SK-N-SH (cell line): ENCODE measurements around the gene TSSK2. TPM values are rescaled to one million over a fixed set of nuclear protein-coding genes. Genes with fewer than 3 reads are reported as not detected.

Source experiments
- CTCF ChIA-PET: fragments of 300-600, 350-600 bp; formaldehyde crosslinking; extraction: SDS; loops from one replicate; lab custom pipeline; 2021; lab: Yijun Ruan, JAX
- POLR2A ChIA-PET: fragments of 350-600 bp; sonication (Branson Sonifier 250); formaldehyde crosslinking; extraction: SDS; loops from one replicate; lab custom pipeline; 2020; ENCODE audit warnings: antibody characterized with exemption, inconsistent platforms; lab: Yijun Ruan, JAX
- DNase-seq: peaks from one replicate; pipeline ENCODE4 v3.0.0; 2012
- H2AFZ ChIP-seq: fragments of 200-600 bp; sonication (generic); 2 replicates; pipeline ENCODE4 v1.8.1; 2016; ENCODE audit warnings: antibody characterized with exemption, mild to moderate bottlenecking, low read depth
- H3F3A ChIP-seq: fragments of 200-600 bp; sonication (generic); replicated peaks from 2 replicates; pipeline ENCODE3; 2016; ENCODE audit warnings: antibody characterized with exemption, mild to moderate bottlenecking; ENCODE audit not compliant: insufficient read depth
- H3K27ac ChIP-seq, 2 experiments: fragments of 200-500 bp in 1 of 2; fragments of 200-600 bp in 1 of 2; sonication (Bioruptor generic) in 1 of 2; sonication (generic), shearing (Covaris generic) in 1 of 2; 2 replicates each; pipeline versions ENCODE4 v1.5.1 to v1.6.1; 2014 to 2016; ENCODE audit warnings: low read depth in 2 of 2, inconsistent platforms in 1 of 2, low read length in 1 of 2, mild to moderate bottlenecking in 1 of 2, mixed read lengths in 1 of 2
- H3K27me3 ChIP-seq: fragments of 200-600 bp; sonication (generic), shearing (Covaris generic); 2 replicates; pipeline ENCODE4 v1.6.1; 2016; ENCODE audit warnings: mixed run types; ENCODE audit not compliant: insufficient read depth
- H3K36me3 ChIP-seq, 2 experiments: fragments of 200-500 bp in 1 of 2; fragments of 200-600 bp in 1 of 2; sonication (Bioruptor generic) in 1 of 2; sonication (generic) in 1 of 2; replicated peaks in 1 of 2; 2 replicates each; pipeline versions ENCODE3 to v1.5.1; 2014 to 2016; ENCODE audit warnings: low read length in 1 of 2, mild to moderate bottlenecking in 1 of 2; ENCODE audit not compliant: insufficient read depth in 2 of 2, control insufficient read depth in 1 of 2
- H3K4me1 ChIP-seq, 2 experiments: fragments of 200-500 bp in 1 of 2; fragments of 200-600 bp in 1 of 2; sonication (Bioruptor generic) in 1 of 2; sonication (generic), shearing (Covaris generic) in 1 of 2; 2 replicates each; pipeline versions ENCODE4 v1.5.1 to v1.6.1; 2014 to 2016; ENCODE audit warnings: low read depth in 1 of 2, low read length in 1 of 2, mixed run types in 1 of 2; ENCODE audit not compliant: insufficient read depth in 2 of 2, control insufficient read depth in 1 of 2
- H3K4me2 ChIP-seq: fragments of 200-600 bp; sonication (generic), shearing (Covaris generic); 2 replicates; pipeline ENCODE4 v1.6.1; 2017; ENCODE audit warnings: mixed run types
- H3K4me3 ChIP-seq, 2 experiments: fragments of 200-500 bp in 1 of 2; fragments of 200-600 bp in 1 of 2; sonication (Bioruptor generic) in 1 of 2; sonication (generic), shearing (Covaris generic) in 1 of 2; 2 replicates each; pipeline versions ENCODE4 v1.5.1 to v1.8.1; 2014 to 2016; ENCODE audit warnings: low read depth in 2 of 2, inconsistent platforms in 1 of 2, low read length in 1 of 2, mild to moderate bottlenecking in 1 of 2, mixed read lengths in 1 of 2, moderate library complexity in 1 of 2
- H3K79me2 ChIP-seq: fragments of 200-600 bp; sonication (generic); 2 replicates; pipeline ENCODE4 v1.8.1; 2017; ENCODE audit warnings: mild to moderate bottlenecking; ENCODE audit not compliant: insufficient read depth
- H3K9ac ChIP-seq: fragments of 200-600 bp; sonication (generic); 2 replicates; pipeline ENCODE4 v1.6.1; 2017; ENCODE audit warnings: mixed run types
- H3K9me2 ChIP-seq: fragments of 200-600 bp; sonication (generic); 2 replicates; pipeline ENCODE4 v1.6.1; 2017; ENCODE audit warnings: mixed run types
- H3K9me3 ChIP-seq: fragments of 200-600 bp; sonication (generic); 2 replicates; pipeline ENCODE4 v1.6.1; 2017; ENCODE audit warnings: mixed run types, mild to moderate bottlenecking, moderate library complexity
- H4K20me1 ChIP-seq: fragments of 200-600 bp; sonication (generic); 2 replicates; pipeline ENCODE4 v1.6.1; 2017; ENCODE audit warnings: mild to moderate bottlenecking, mixed run types; ENCODE audit not compliant: insufficient read depth
- EP300 ChIP-seq, 2 experiments: IDR thresholded peaks; 2 replicates each; pipeline versions ENCODE4 v1.4.0 to v1.6.1; 2012; ENCODE audit warnings: borderline replicate concordance in 1 of 2, low read depth in 1 of 2, low read length in 1 of 2
- FOSL2 ChIP-seq: IDR thresholded peaks from 2 replicates; pipeline ENCODE4 v1.4.0; 2012; ENCODE audit warnings: low read depth, mild to moderate bottlenecking, moderate library complexity, borderline replicate concordance
- FOXJ3 ChIP-seq: sonication (generic); formaldehyde crosslinking; IDR thresholded peaks from 2 replicates; pipeline ENCODE4 v1.5.1; 2020; ENCODE audit warnings: mild to moderate bottlenecking, missing genetic modification reagents
- FOXM1 ChIP-seq: IDR thresholded peaks from 2 replicates; pipeline ENCODE4 v1.4.0; 2012; ENCODE audit warnings: low read depth, mild to moderate bottlenecking
- JUND ChIP-seq: IDR thresholded peaks from 2 replicates; pipeline ENCODE4 v1.4.0; 2012
- NRF1 ChIP-seq: IDR thresholded peaks from 2 replicates; pipeline ENCODE4 v1.6.1; 2012; ENCODE audit warnings: low read depth, mild to moderate bottlenecking, low read length
- RAD21 ChIP-seq: IDR thresholded peaks from 2 replicates; pipeline ENCODE4 v1.6.1; 2012; ENCODE audit warnings: mild to moderate bottlenecking, low read length
- RFX5 ChIP-seq: IDR thresholded peaks from 2 replicates; pipeline ENCODE4 v1.6.1; 2012; ENCODE audit warnings: mild to moderate bottlenecking, improper control_type of control experiment, low read length
- RXRA ChIP-seq: IDR thresholded peaks from 2 replicates; pipeline ENCODE4 v1.4.0; 2012; ENCODE audit warnings: low read depth, mild to moderate bottlenecking, borderline replicate concordance
- SIN3A ChIP-seq: IDR thresholded peaks from 2 replicates; pipeline ENCODE4 v1.6.1; 2012; ENCODE audit warnings: low read depth, mild to moderate bottlenecking, low read length, moderate library complexity, borderline replicate concordance
- TEAD4 ChIP-seq: IDR thresholded peaks from 2 replicates; pipeline ENCODE4 v1.4.0; 2012; ENCODE audit warnings: mild to moderate bottlenecking, borderline replicate concordance; ENCODE audit not compliant: insufficient read depth
- USF1 ChIP-seq: IDR thresholded peaks from 2 replicates; pipeline ENCODE4 v1.4.0; 2012; ENCODE audit warnings: low read depth, borderline replicate concordance
- WGBS: methylation state at CpG from one replicate; pipeline ENCODE4 v1.1.6; 2017; ENCODE audit warnings: low lambda C conversion rate; 5-methylcytosine and 5-hydroxymethylcytosine counted together
- polyA plus RNA-seq, 3 experiments: library from polyadenylated mRNA; depleted of rRNA; stranded (reverse); fragments of >200 nt; gene quantifications; 2 replicates each; pipeline ENCODE4 v1.2.3, GENCODE V29; 2012
- TF ChIP-seq, protein P1 (sequence below): IDR thresholded peaks from 2 replicates; pipeline ENCODE4 v1.6.1; 2012; ENCODE audit warnings: mild to moderate bottlenecking, low read depth, low read length, moderate library complexity
- TF ChIP-seq, protein P2 (sequence below): fragments of 150-350 bp; IDR thresholded peaks from 2 replicates; pipeline ENCODE4 v1.6.1; 2016; ENCODE audit warnings: mild to moderate bottlenecking, low read depth, low read length
- TF ChIP-seq, protein P3 (sequence below): fragments of 200-600 bp; sonication (generic); IDR thresholded peaks from 2 replicates; pipeline ENCODE4 v1.6.1; 2017; ENCODE audit warnings: antibody characterized with exemption, mild to moderate bottlenecking, moderate library complexity
- TF ChIP-seq, protein P4 (sequence below): IDR thresholded peaks from 2 replicates; pipeline ENCODE4 v1.4.0; 2012; ENCODE audit warnings: low read depth

The TSSK2 gene
- polyA plus RNA-seq, 1 of the 3 experiments (the other 2 are of a cell fraction), result not detected

DNA sequence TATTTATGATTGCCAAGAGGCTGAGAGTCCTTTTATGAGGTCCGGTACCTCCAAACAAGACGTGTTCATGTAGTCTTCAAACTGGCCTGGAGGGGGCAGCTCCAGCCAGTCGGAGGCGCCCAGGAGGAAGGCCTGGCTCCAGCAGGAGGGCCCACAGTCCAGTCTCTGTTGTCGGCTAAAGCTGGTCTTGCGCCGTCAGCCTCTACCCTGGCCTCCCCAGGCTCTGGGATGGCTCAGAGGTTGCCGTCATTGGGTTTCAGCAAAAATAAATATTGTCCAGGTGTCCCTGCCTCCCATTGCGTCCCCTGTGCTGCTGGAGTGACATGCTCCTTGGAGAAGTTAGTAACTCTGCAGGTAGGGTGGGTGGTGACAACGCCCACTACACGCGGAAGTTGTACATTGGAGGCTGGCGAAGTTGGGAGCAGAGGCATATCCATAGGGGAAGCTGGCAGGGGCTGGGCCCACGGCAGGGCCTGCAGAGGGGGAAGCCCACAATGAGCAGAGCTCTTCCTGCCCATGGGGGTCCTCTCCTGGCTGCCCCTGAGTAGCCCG lies 48.5 kb downstream of the TSSK2 start (continued):
- TF ChIP-seq, protein P1, sequence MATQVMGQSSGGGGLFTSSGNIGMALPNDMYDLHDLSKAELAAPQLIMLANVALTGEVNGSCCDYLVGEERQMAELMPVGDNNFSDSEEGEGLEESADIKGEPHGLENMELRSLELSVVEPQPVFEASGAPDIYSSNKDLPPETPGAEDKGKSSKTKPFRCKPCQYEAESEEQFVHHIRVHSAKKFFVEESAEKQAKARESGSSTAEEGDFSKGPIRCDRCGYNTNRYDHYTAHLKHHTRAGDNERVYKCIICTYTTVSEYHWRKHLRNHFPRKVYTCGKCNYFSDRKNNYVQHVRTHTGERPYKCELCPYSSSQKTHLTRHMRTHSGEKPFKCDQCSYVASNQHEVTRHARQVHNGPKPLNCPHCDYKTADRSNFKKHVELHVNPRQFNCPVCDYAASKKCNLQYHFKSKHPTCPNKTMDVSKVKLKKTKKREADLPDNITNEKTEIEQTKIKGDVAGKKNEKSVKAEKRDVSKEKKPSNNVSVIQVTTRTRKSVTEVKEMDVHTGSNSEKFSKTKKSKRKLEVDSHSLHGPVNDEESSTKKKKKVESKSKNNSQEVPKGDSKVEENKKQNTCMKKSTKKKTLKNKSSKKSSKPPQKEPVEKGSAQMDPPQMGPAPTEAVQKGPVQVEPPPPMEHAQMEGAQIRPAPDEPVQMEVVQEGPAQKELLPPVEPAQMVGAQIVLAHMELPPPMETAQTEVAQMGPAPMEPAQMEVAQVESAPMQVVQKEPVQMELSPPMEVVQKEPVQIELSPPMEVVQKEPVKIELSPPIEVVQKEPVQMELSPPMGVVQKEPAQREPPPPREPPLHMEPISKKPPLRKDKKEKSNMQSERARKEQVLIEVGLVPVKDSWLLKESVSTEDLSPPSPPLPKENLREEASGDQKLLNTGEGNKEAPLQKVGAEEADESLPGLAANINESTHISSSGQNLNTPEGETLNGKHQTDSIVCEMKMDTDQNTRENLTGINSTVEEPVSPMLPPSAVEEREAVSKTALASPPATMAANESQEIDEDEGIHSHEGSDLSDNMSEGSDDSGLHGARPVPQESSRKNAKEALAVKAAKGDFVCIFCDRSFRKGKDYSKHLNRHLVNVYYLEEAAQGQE, result no peak
- TF ChIP-seq FOXJ3 (CRISPR knock-in tag) (no peak), JUND (no peak), EP300 (IDR thresholded peaks at IDR 0.05; ENCODE audit: borderline replicate concordance in 1 of 2, low read depth in 1 of 2, low read length in 1 of 2) (no peak), NRF1 (no peak)
- TF ChIP-seq, protein P2, sequence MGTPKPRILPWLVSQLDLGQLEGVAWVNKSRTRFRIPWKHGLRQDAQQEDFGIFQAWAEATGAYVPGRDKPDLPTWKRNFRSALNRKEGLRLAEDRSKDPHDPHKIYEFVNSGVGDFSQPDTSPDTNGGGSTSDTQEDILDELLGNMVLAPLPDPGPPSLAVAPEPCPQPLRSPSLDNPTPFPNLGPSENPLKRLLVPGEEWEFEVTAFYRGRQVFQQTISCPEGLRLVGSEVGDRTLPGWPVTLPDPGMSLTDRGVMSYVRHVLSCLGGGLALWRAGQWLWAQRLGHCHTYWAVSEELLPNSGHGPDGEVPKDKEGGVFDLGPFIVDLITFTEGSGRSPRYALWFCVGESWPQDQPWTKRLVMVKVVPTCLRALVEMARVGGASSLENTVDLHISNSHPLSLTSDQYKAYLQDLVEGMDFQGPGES, result no peak
- TF ChIP-seq, protein P3, sequence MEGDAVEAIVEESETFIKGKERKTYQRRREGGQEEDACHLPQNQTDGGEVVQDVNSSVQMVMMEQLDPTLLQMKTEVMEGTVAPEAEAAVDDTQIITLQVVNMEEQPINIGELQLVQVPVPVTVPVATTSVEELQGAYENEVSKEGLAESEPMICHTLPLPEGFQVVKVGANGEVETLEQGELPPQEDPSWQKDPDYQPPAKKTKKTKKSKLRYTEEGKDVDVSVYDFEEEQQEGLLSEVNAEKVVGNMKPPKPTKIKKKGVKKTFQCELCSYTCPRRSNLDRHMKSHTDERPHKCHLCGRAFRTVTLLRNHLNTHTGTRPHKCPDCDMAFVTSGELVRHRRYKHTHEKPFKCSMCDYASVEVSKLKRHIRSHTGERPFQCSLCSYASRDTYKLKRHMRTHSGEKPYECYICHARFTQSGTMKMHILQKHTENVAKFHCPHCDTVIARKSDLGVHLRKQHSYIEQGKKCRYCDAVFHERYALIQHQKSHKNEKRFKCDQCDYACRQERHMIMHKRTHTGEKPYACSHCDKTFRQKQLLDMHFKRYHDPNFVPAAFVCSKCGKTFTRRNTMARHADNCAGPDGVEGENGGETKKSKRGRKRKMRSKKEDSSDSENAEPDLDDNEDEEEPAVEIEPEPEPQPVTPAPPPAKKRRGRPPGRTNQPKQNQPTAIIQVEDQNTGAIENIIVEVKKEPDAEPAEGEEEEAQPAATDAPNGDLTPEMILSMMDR, result peak; percentile 72
- TF ChIP-seq, protein P4, sequence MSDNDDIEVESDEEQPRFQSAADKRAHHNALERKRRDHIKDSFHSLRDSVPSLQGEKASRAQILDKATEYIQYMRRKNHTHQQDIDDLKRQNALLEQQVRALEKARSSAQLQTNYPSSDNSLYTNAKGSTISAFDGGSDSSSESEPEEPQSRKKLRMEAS, result no peak

GRCh38 chr22:19180234-19180633 lies 49.1 kb downstream of the TSSK2 start:
- H3F3A ChIP-seq, result peaks cover 4% of the 10 kb centered on the region
- no peak overlapping the region for H3K4me2 ChIP-seq
- no peak overlapping the region for H3K9ac ChIP-seq
- no peak overlapping the region for H3K27ac ChIP-seq
- peaks cover 23% of the 10 kb centered on the region for H3K79me2 ChIP-seq
- H4K20me1 ChIP-seq, result 0 out of 2 replicates have a peak, but pooled peaks cover 4% of the 10 kb centered on the region
- TF ChIP-seq RAD21 (no peak), USF1 (no peak), FOSL2 (no peak), TEAD4 (no peak), RFX5 (no peak), FOXM1 (no peak), RXRA (no peak), SIN3A (no peak)
- TF ChIP-seq, protein P4, result no peak
- DNase-seq, result no peak
- H3K27me3 ChIP-seq, result no peaks in the 10 kb centered on the region
- H3K4me3 ChIP-seq, result no peak overlapping the region
- CTCF ChIA-PET, result interaction anchor here (0.6 to 3.0 kb wide), 17 partner anchors 15 to 450 kb away, joined by 3 to 28 read pairs (median 5); partner anchors contain the start of genes C22orf39, CDC45, CLTCL1 and HIRA
- no peaks in the 10 kb centered on the region for H3K9me2 ChIP-seq
- POLR2A ChIA-PET, result interaction anchor here (2.2 kb wide), 1 partner anchor 27 kb away, joined by 6 read pairs; no protein-coding TSS in a partner anchor
- no peaks in the 10 kb centered on the region for H3K9me3 ChIP-seq
- peaks cover 11 to 34% of the 10 kb centered on the region in 2 experiments; a peak in 1 of 4 replicates for H3K4me1 ChIP-seq
- H2AFZ ChIP-seq, result no peak overlapping the region
- peaks cover 0 to 9% of the 10 kb centered on the region in 2 experiments for H3K36me3 ChIP-seq
- no CpG with 5 or more reads among the region's 9 CpGs for WGBS
